ENCODE results near the gene PIGR. TPM values are rescaled to one million over a fixed set of nuclear protein-coding genes. Genes with fewer than 3 reads are reported as not detected.

PIGR gene
- total RNA-seq, 1 experiment from 2014 or later, result not detected

DNA sequence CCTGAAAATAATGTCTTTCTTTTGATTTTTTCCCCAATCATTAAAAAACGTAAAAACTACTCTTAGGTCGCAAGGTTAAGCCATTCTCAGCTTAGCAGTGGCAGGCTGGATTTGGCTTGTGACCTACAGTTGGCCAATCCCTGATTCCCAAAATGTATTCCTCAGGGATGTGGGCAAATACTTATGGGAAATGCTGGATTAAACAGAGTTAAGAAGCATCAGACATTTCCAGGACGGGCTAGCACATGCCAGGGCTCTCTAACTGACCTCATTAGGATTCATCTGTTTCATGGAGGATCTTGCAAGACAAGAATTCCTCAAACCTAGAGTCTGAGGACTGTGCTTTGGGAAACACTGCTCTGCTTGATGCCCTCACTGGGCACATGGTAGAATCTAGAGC lies 50.0 kb downstream of the PIGR start:
- ATAC-seq, result no peak

DNA sequence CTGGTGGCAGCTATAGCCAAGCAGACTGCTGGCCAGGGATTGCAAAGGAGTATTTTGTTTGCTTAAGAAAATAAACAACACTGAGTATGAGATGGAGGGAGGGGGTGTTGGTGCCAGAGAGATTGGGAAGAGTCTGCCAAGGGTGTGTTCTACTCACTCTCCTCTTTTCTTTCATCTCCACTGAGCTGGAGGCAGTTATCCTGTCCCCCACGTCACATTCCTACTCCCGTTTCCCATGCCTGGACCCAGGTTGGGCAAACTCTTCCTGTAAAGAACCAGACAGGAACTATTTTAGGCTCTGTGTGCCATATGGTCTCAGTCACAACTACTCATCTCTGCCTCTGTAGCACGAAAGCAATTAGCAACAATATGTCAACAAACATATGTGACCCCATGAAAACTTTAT lies 50.4 kb downstream of the PIGR start:
- H3K4me2 ChIP-seq (ENCODE audit: low read length), result peak overlapping the region; percentile 66
- H4K20me1 ChIP-seq (ENCODE audit: low read length), result no peaks in the 10 kb centered on the region
- H2AFZ ChIP-seq (ENCODE audit: low read length), result peak overlapping the region; percentile 9; the same call in 1 of the 2 replicates
- no peaks in the 10 kb centered on the region for H3K9me2 ChIP-seq (replicated peaks; ENCODE audit: low read length)
- H3K36me3 ChIP-seq (ENCODE audit: low read depth, low read length), result no peaks in the 10 kb centered on the region
- BruUV-seq (replicated peaks), result TSS peak; percentile 4
- peak; percentile 69 for ATAC-seq
- intact Hi-C loops (cut with micrococcal nuclease), result no loop called here
- no peaks in the 10 kb centered on the region for H3F3A ChIP-seq (ENCODE audit: low read length, unreplicated experiment)
- ChIA-PET CTCF (interaction anchor here (1.0 to 1.6 kb wide), 2 partner anchors 13 to 16 kb away, joined by 3 to 6 read pairs; no protein-coding TSS in a partner anchor), POLR2A (ENCODE audit: unreplicated experiment) (interaction anchor here (0.5 to 1.8 kb wide), 5 partner anchors 13 to 206 kb away, joined by 3 to 21 read pairs (median 4); partner anchors contain the start of genes C1orf116 and PFKFB2)
- TF ChIP-seq CTCF (conservative IDR thresholded peaks at IDR 0.05; ENCODE audit: low read depth, low read length) (no peak), EZH2phosphoT487 (IDR thresholded peaks at IDR 0.05; ENCODE audit: borderline replicate concordance, low read length) (no peak), EZH2 (IDR thresholded peaks at IDR 0.05; ENCODE audit: low read length, unreplicated experiment) (no peak)
- H3K79me2 ChIP-seq (ENCODE audit: low read length), result no peaks in the 10 kb centered on the region
- peak overlapping the region; percentile 84 for H3K9ac ChIP-seq (ENCODE audit: low read length)
- peaks cover 73% of the 10 kb centered on the region for H3K4me1 ChIP-seq (ENCODE audit: insufficient read depth, low read length)
- no peaks in the 10 kb centered on the region for H3K9me3 ChIP-seq (ENCODE audit: low read length)
- DNase-seq, result peak; percentile 84
- peak overlapping the region; percentile 93 for H3K27ac ChIP-seq (ENCODE audit: low read length)
- peak overlapping the region; percentile 15; the same call in 1 of the 2 replicates for H3K4me3 ChIP-seq (ENCODE audit: low read length)
- no peaks in the 10 kb centered on the region for H3K27me3 ChIP-seq (ENCODE audit: low read length)

More for the DNA sequence above, 50.0 kb downstream of the PIGR start:
- TF ChIP-seq EZH2phosphoT487 (IDR thresholded peaks at IDR 0.05; ENCODE audit: borderline replicate concordance, low read length), result no peak
- TF ChIP-seq CTCF (conservative IDR thresholded peaks at IDR 0.05; ENCODE audit: low read depth, low read length), result no peak
- TF ChIP-seq EZH2 (IDR thresholded peaks at IDR 0.05; ENCODE audit: low read length, unreplicated experiment), result no peak
- peaks cover 69% of the 10 kb centered on the region for H3K4me1 ChIP-seq (ENCODE audit: insufficient read depth, low read length)
- no peaks in the 10 kb centered on the region for H3K9me3 ChIP-seq (ENCODE audit: low read length)
- intact Hi-C loops (cut with micrococcal nuclease), result no loop called here
- no peak for DNase-seq
- H4K20me1 ChIP-seq (ENCODE audit: low read length), result no peaks in the 10 kb centered on the region
- no peak overlapping the region for H3K4me3 ChIP-seq (ENCODE audit: low read length)
- H3K4me2 ChIP-seq (ENCODE audit: low read length), result peak overlapping the region; percentile 66
- H3K27ac ChIP-seq (ENCODE audit: low read length), result peak overlapping the region; percentile 93
- H3K27me3 ChIP-seq (ENCODE audit: low read length), result no peaks in the 10 kb centered on the region
- no peaks in the 10 kb centered on the region for H3K9me2 ChIP-seq (replicated peaks; ENCODE audit: low read length)
- no peaks in the 10 kb centered on the region for H3K79me2 ChIP-seq (ENCODE audit: low read length)
- ChIA-PET POLR2A (ENCODE audit: unreplicated experiment) (interaction anchor here (0.5 to 1.8 kb wide), 2 partner anchors 13 to 139 kb away, joined by 4 to 21 read pairs; no protein-coding TSS in a partner anchor), CTCF (interaction anchor here (1.0 to 1.6 kb wide), 2 partner anchors 13 to 16 kb away, joined by 3 to 6 read pairs; no protein-coding TSS in a partner anchor)
- no TSS peak for BruUV-seq (replicated peaks)
- no peaks in the 10 kb centered on the region for H3K36me3 ChIP-seq (ENCODE audit: low read depth, low read length)
- peak overlapping the region; percentile 84 for H3K9ac ChIP-seq (ENCODE audit: low read length)
- no peak overlapping the region for H2AFZ ChIP-seq (ENCODE audit: low read length)
- no peaks in the 10 kb centered on the region for H3F3A ChIP-seq (ENCODE audit: low read length, unreplicated experiment)

GRCh38 chr1:206895325-206895724 lies 50.9 kb downstream of the PIGR start:
- no peaks in the 10 kb centered on the region for H3K9me2 ChIP-seq (replicated peaks; ENCODE audit: low read length)
- intact Hi-C loops (cut with micrococcal nuclease), result no loop called here
- no peaks in the 10 kb centered on the region for H4K20me1 ChIP-seq (ENCODE audit: low read length)
- H3K79me2 ChIP-seq (ENCODE audit: low read length), result no peaks in the 10 kb centered on the region
- peak overlapping the region; percentile 9; the same call in 1 of the 2 replicates for H2AFZ ChIP-seq (ENCODE audit: low read length)
- H3K9ac ChIP-seq (ENCODE audit: low read length), result peak overlapping the region; percentile 84
- H3K27ac ChIP-seq (ENCODE audit: low read length), result peak overlapping the region; percentile 93
- no peaks in the 10 kb centered on the region for H3K36me3 ChIP-seq (ENCODE audit: low read depth, low read length)
- ATAC-seq (peak; percentile 11), DNase-seq (peak; percentile 93)
- H3F3A ChIP-seq (ENCODE audit: low read length, unreplicated experiment), result no peaks in the 10 kb centered on the region
- no peaks in the 10 kb centered on the region for H3K27me3 ChIP-seq (ENCODE audit: low read length)
- POLR2A ChIA-PET (ENCODE audit: unreplicated experiment), result interaction anchor here (0.6 to 1.8 kb wide), 5 partner anchors 14 to 220 kb away, joined by 3 to 21 read pairs (median 4); partner anchors contain the start of genes C1orf116 and PFKFB2
- CTCF ChIA-PET, result interaction anchor here (1.0 to 1.6 kb wide), 2 partner anchors 14 to 17 kb away, joined by 3 to 6 read pairs; no protein-coding TSS in a partner anchor
- peak overlapping the region; percentile 66 for H3K4me2 ChIP-seq (ENCODE audit: low read length)
- no peaks in the 10 kb centered on the region for H3K9me3 ChIP-seq (ENCODE audit: low read length)
- peak overlapping the region; percentile 15; the same call in 1 of the 2 replicates for H3K4me3 ChIP-seq (ENCODE audit: low read length)
- no TSS peak for BruUV-seq (replicated peaks)
- TF ChIP-seq EZH2 (IDR thresholded peaks at IDR 0.05; ENCODE audit: low read length, unreplicated experiment), result no peak
- TF ChIP-seq CTCF (conservative IDR thresholded peaks at IDR 0.05; ENCODE audit: low read depth, low read length), result no peak
- no peak for TF ChIP-seq EZH2phosphoT487 (IDR thresholded peaks at IDR 0.05; ENCODE audit: borderline replicate concordance, low read length)
- peaks cover 77% of the 10 kb centered on the region for H3K4me1 ChIP-seq (ENCODE audit: insufficient read depth, low read length)

Measured in PC-3 (cell line).